ENCODE results near the gene TM9SF4.
"Not testable (repeated sequence)": the region's sequence is repeated elsewhere in the genome, so short reads cannot be mapped to it uniquely, and the experiment has no call there.

TM9SF4 gene

GRCh38 chr20:32098786-32099185, 10.7 kb upstream of the TM9SF4 start:
- no peak for DNase-seq

- DNase-seq: no peak
Observed at GRCh38 chr20:32108814-32109391, 611 bp upstream of the TM9SF4 start.

- DNase-seq: no peak
Observed at GRCh38 chr20:32110173-32110704, 725 bp downstream of the TM9SF4 start.

GRCh38 chr20:32110727-32111126, 1.2 kb downstream of the TM9SF4 start:
- DNase-seq: no peak

GRCh38 chr20:32111156-32111686, 1.7 kb downstream of the TM9SF4 start:
- DNase-seq: no peak

- no peak for DNase-seq
Observed at GRCh38 chr20:32111753-32112152, 2.2 kb downstream of the TM9SF4 start.

GRCh38 chr20:32112841-32113240, 3.3 kb downstream of the TM9SF4 start:
- DNase-seq: no peak

GRCh38 chr20:32113591-32114260, 4.2 kb downstream of the TM9SF4 start:
- DNase-seq: no peak

- no peak for DNase-seq
Observed at GRCh38 chr20:32114305-32114960, 4.9 kb downstream of the TM9SF4 start.

GRCh38 chr20:32115211-32115767, 5.8 kb downstream of the TM9SF4 start:
- DNase-seq: no peak

- DNase-seq: no peak
Observed at GRCh38 chr20:32116079-32116521, 6.6 kb downstream of the TM9SF4 start.

- DNase-seq: not testable (repeated sequence)
Observed at GRCh38 chr20:32116796-32117195, 7.3 kb downstream of the TM9SF4 start.

- DNase-seq: not testable (repeated sequence)
Observed at GRCh38 chr20:32118427-32118826, 8.9 kb downstream of the TM9SF4 start.

- no peak for DNase-seq
Observed at GRCh38 chr20:32119734-32120133, 10.2 kb downstream of the TM9SF4 start.

GRCh38 chr20:32121908-32122307, 12.4 kb downstream of the TM9SF4 start:
- DNase-seq: not testable (repeated sequence)

GRCh38 chr20:32123088-32123487, 13.6 kb downstream of the TM9SF4 start:
- no peak for DNase-seq

GRCh38 chr20:32124916-32125454, 15.5 kb downstream of the TM9SF4 start:
- no peak for DNase-seq

- DNase-seq: no peak
Observed at GRCh38 chr20:32125506-32125905, 16.0 kb downstream of the TM9SF4 start.

GRCh38 chr20:32126919-32127318, 17.4 kb downstream of the TM9SF4 start:
- no peak for DNase-seq

- no peak for DNase-seq
Observed at GRCh38 chr20:32127347-32127746, 17.8 kb downstream of the TM9SF4 start.

GRCh38 chr20:32128167-32128566, 18.7 kb downstream of the TM9SF4 start:
- DNase-seq: no peak

GRCh38 chr20:32129863-32130262, 20.3 kb downstream of the TM9SF4 start:
- DNase-seq: no peak

- DNase-seq: no peak
Observed at GRCh38 chr20:32130352-32130751, 20.8 kb downstream of the TM9SF4 start.
